SH-SY5Y (cell line): ENCODE results near the gene IP6K3.

ENCODE experiments used
- GATA2 ChIP-seq: IDR thresholded peaks from 2 replicates; pipeline ENCODE4 v1.6.1; 2011; ENCODE audit warnings: mild to moderate bottlenecking, low read depth, low read length
- GATA3 ChIP-seq: IDR thresholded peaks from 2 replicates; pipeline ENCODE4 v1.6.1; 2011; ENCODE audit warnings: low read depth, mild to moderate bottlenecking, low read length, moderate library complexity

GRCh38 chr6:33705268-33705885 is 41.3 kb downstream of the IP6K3 start:
- TF ChIP-seq GATA2, result no peak
- no peak for TF ChIP-seq GATA3
